ENCODE measurements around the gene RAB34. TPM values are rescaled to one million over a fixed set of nuclear protein-coding genes. Genes with fewer than 3 reads are reported as not detected.

RAB34 gene
- total RNA-seq, 1 experiment from 2014 or later = 105 TPM

GRCh38 chr17:28665994-28666393 lies 51.7 kb downstream of the RAB34 start:
- BruUV-seq (replicated peaks) = no TSS peak
- intact Hi-C loops (cut with micrococcal nuclease) = no loop called here
- Mint-ChIP-seq H3K9me3 (ENCODE audit: unreplicated experiment) (no peaks in the 10 kb centered on the region), H3K27me3 (ENCODE audit: insufficient read depth, unreplicated experiment) (no peaks in the 10 kb centered on the region), H3K4me3 (ENCODE audit: unreplicated experiment) (no peak overlapping the region), H3K4me1 (ENCODE audit: insufficient read depth, unreplicated experiment) (peaks cover 42% of the 10 kb centered on the region), H3K27ac (ENCODE audit: low read depth, unreplicated experiment) (no peak overlapping the region), H3K36me3 (ENCODE audit: insufficient read depth, unreplicated experiment) (peaks cover 62% of the 10 kb centered on the region)
- ChIA-PET CTCF (interaction anchor here (1.1 kb wide), 1 partner anchor 9 kb away, joined by 6 read pairs; no protein-coding TSS in a partner anchor), POLR2A (interaction anchor here (0.6 to 0.8 kb wide), 4 partner anchors 21 to 495 kb away, joined by 3 to 4 read pairs (median 3); partner anchors contain the start of genes BLTP2 and RPL23A)
- no peak for DNase-seq (ENCODE audit: unreplicated experiment)
- TF ChIP-seq CTCF (IDR thresholded peaks at IDR 0.05; ENCODE audit: unreplicated experiment) = no peak

Other genes starting within 250 kb of the RAB34 start
- gene SLC13A2, start 244.2 kb downstream of the RAB34 start, total RNA-seq (2022) = not detected in 2 replicates
- not detected in 2 replicates for gene FOXN1, start 211.5 kb downstream of the RAB34 start, total RNA-seq (2022)
- 12.5 and 13.7 TPM in 2 replicates for gene UNC119, start 165.2 kb downstream of the RAB34 start, total RNA-seq (2022)
- gene PIGS, start 146.3 kb downstream of the RAB34 start, total RNA-seq (2022) = 50.5 and 56.1 TPM in 2 replicates
- gene ALDOC, start 141.0 kb downstream of the RAB34 start, total RNA-seq (2022) = 2.4 and 6.0 TPM in 2 replicates
- gene SPAG5, start 118.8 kb downstream of the RAB34 start, total RNA-seq (2022) = 31.5 and 38.1 TPM in 2 replicates
- 19.9 and 24.1 TPM in 2 replicates for gene RSKR, start 103.7 kb downstream of the RAB34 start, total RNA-seq (2022)
- 119 and 126 TPM in 2 replicates for gene BLTP2, start 72.7 kb downstream of the RAB34 start, total RNA-seq (2022)
- 31.4 and 31.8 TPM in 2 replicates for gene SDF2, start 56.0 kb downstream of the RAB34 start, total RNA-seq (2022)
- gene SUPT6H, start 55.7 kb downstream of the RAB34 start, total RNA-seq (2022) = 81.7 and 86.4 TPM in 2 replicates
- gene PROCA1, start 6.0 kb downstream of the RAB34 start, total RNA-seq (2022) = 0.86 and 1.1 TPM in 2 replicates
- 1,941 and 2,110 TPM in 2 replicates for gene RPL23A, start 2.1 kb upstream of the RAB34 start, total RNA-seq (2022)
- 13.4 and 18.7 TPM in 2 replicates for gene TLCD1, start 8.4 kb upstream of the RAB34 start, total RNA-seq (2022)
- 4.5 and 8.6 TPM in 2 replicates for gene NEK8, start 10.9 kb upstream of the RAB34 start, total RNA-seq (2022)
- gene TRAF4, start 26.1 kb upstream of the RAB34 start, total RNA-seq (2022) = 106 and 126 TPM in 2 replicates
- gene FAM222B, start 124.9 kb upstream of the RAB34 start, total RNA-seq (2022) = 18.5 and 22.2 TPM in 2 replicates
- 51.6 and 53.7 TPM in 2 replicates for gene ERAL1, start 137.1 kb upstream of the RAB34 start, total RNA-seq (2022)
- 98.5 and 126 TPM in 2 replicates for gene FLOT2, start 179.9 kb upstream of the RAB34 start, total RNA-seq (2022)
- 9.1 and 9.5 TPM in 2 replicates for gene DHRS13, start 185.2 kb upstream of the RAB34 start, total RNA-seq (2022)
- 37.6 and 38.2 TPM in 2 replicates for gene PHF12, start 233.7 kb upstream of the RAB34 start, total RNA-seq (2022)